NCI-H2081 treated with DMSO at 0.1 percent for 48 hours (cell line): ENCODE data around the gene SETD6.

Source experiments
- DNase-seq: peaks from one replicate; lab custom pipeline; 2025; lab: John Stamatoyannopoulos, UW

The SETD6 gene

GRCh38 chr16:58507963-58508670 is 7.2 kb upstream of the SETD6 start:
- no peak for DNase-seq

- DNase-seq: no peak
Measured at GRCh38 chr16:58508671-58509251, 6.6 kb upstream of the SETD6 start.

- no peak for DNase-seq
Measured at GRCh38 chr16:58509256-58510096, 5.8 kb upstream of the SETD6 start.

DNA sequence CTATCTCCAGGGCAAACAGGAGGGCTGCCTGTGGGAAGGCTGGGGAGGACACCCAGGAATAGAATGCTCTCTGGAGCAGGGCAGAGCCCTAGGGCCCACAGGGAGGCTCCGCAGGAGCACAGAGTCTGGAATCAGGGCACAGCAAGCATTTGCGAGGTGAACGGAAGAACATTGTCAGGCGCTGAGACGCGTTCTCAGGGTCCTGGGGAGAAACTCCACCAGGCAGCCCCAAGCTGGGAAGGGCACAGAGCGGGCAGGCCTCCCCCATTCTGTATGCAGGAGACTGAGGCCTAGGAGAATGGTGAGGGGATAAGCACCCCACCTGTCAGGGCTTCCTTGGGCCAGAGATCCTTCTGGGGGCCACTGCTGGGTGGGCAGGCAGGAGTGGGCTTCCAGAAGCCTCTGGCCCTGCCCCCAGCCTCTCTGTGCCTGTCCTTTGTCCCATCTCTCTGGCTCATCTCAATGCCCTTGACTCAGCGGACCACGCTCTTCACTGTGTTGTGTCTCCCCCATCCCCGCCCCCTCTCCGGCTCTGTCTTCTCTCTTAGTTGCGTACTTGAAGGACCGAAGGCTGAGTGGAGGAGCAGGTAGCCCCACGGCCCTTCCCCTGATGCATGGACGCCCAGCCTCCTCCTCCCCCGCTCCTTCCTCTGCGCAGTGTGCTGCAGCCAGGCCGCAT is 5.1 kb upstream of the SETD6 start:
- DNase-seq: no peak

DNA sequence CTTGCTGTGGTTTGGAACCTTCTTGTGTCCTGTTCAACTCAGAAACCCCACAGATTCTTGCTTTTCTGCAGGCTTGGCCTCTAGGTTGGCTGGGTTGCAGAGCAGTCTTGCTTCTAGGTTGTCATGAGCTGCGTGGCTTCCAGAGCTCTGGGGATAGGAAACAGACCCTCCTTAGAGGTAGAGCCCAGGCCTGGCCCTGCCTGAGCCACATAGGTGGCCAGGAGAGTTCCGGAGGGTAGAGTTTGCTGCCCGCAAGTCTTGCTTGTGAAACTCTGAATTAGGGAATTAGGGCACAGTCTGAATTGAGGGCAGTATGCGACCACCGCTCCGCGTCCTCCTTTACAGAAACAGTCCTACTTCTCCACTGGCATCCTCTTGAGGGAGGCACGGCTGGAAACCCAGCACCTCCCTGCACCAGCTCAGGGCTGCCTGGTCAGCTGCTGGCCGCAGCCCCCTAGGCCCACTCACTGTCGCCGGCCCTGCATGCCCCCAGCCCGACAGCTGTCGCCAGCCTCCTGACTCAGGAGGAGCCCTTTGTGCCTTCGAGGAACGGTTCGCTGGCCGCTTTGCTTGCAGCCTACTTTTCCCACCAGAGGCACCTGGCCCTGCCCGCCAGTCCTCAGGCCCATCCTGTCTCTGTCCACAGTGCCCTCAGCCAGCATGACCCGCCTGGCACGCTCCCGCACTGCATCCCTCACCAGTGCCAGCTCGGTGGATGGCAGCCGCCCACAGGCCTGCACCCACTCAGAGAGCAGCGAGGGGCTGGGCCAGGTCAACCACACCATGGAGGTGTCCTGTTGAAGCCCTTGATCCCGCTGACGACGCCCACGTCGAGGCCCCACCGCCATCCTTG is 4.3 kb upstream of the SETD6 start:
- DNase-seq: no peak

GRCh38 chr16:58511933-58512815 is 3.1 kb upstream of the SETD6 start:
- no peak for DNase-seq

DNA sequence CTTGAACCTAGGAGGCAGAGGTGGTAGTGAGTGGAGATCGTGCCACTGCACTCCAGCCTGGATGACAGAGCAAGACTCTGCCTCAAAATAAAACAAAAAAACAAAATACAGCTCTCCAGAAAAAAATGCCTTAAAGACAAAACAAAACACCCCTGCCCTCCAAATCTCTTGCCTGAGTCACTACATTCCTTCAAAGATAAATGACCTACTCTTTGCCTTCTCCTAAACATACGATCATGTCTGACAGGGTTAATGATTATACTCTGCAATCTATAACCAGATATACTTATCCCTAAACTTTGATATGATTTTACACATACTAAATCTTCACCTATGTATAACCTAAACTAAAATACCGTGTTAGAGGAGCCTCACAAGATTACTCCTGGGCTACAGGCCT is 1.4 kb upstream of the SETD6 start:
- DNase-seq: no peak

DNA sequence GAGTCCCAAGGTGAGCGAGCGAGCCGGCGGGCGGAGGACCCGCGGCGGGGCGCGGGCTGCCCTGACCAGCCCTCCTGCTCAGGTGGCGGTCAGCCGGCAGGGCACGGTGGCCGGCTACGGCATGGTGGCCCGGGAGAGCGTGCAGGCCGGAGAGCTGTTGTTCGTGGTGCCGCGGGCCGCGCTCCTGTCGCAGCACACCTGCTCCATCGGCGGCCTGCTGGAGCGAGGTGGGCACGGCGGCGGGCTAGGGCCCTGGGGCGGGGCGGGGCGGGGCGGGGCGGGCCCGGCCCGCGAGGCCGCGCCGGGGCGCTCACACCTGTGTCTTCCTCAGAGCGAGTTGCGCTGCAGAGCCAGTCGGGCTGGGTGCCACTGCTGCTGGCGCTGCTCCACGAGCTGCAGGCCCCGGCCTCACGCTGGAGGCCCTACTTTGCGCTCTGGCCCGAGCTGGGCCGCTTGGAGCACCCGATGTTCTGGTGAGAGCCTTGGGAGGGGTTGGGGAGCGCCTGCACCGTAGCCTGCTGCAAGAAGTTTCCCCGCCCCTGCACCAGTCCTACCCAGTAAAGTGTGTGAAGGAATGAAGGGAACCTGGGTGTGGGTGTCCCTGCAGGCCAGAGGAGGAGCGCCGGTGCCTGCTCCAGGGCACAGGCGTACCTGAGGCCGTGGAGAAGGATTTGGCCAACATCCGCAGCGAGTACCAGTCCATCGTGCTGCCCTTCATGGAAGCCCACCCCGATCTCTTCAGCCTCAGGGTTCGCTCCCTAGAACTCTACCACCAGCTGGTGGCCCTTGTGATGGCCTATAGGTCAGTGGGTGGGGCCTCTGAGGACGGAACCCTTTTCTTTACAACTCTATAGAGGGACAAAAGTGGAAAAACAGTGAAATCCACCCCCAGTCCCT is 802 bp downstream of the SETD6 start:
- no peak for DNase-seq

DNA sequence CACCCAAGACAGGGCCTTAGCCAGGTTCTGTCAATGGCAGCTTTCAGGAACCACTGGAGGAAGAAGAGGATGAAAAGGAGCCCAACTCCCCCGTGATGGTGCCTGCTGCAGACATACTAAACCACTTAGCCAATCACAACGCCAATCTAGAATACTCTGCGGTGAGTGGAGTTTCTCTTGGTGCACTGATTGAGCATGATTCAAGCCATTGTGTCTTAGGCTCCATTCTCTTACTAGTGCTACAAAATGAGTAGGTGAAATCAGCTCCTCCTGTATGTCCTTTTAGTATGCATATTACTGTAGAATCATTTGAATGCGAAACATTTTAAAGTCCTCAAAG is 1.4 kb downstream of the SETD6 start:
- DNase-seq: no peak

- no peak for DNase-seq
Measured at GRCh38 chr16:58518083-58518979, 3.0 kb downstream of the SETD6 start.

- DNase-seq: no peak
Measured at GRCh38 chr16:58518980-58519368, 3.7 kb downstream of the SETD6 start.

DNA sequence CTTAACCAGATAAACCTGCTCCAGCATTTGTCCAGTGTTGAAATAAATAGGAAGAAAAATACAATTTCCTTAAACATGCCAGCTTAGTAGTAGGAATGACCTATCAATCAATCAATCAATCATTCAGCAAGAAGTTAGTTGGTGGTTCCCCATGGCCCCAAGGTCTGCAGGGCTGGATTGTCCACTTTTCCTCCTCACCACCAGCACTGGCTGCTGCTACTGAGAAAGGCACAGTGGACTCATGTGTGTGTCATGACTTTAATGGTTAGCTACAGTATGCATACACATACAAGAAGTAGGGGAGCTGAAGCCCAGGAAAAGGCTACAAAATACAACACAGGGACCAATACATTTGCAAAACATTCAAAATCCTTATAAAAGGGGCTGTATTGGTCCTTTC is 4.4 kb downstream of the SETD6 start:
- DNase-seq: no peak

DNA sequence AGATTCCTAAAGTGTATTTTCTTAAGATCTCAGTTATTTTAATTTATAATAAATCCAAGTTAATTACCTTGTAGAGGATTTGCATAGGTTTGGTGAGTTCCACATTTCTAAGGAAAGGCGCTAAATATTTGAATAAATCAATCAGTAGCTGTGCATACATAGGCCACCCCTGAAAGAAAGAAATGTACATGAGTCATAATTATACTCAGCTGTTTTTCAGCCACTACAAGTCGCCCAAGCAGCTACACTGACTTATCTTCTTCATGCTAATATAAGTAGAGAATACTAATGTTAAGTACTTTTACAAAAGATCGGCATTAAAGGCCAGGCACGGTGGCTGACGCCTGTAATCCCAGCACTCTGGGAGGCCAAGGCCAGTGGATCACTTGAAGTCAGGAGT is 14.9 kb downstream of the SETD6 start:
- no peak for DNase-seq

- DNase-seq: no peak
Measured at GRCh38 chr16:58532414-58532813, 17.1 kb downstream of the SETD6 start.

- DNase-seq: no peak
Measured at GRCh38 chr16:58533751-58534470, 18.6 kb downstream of the SETD6 start.

- DNase-seq: no peak
Measured at GRCh38 chr16:58535100-58535499, 19.8 kb downstream of the SETD6 start.

DNA sequence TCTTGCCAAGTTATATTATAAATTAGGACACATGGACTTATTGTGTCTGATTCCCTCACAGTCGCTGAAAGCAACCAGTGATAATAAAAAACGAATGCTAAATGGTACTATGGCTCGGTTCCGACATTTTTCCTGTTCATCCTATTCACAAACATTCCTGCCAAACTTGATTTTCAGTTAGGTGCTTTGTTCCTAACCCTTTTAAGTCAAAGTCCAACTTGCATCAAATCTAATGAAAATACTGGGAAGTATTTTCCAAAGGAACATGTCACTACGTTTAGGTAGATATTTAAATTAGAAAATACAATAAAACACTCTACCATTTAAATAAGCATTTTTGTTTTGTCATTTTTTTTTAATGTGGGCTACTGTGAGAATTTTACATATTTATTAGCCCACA is 21.0 kb downstream of the SETD6 start:
- DNase-seq: no peak
